A549 treated with GW870086 at 1 μM for 4 hours (cell line): ENCODE results near the gene SYVN1. TPM values are rescaled to one million over a fixed set of nuclear protein-coding genes. Genes with fewer than 3 reads are reported as not detected.

ENCODE experiments used
- total RNA-seq: library from RNA; stranded (reverse); fragments of 200-300 nt; extraction: Qiagen RNA extraction; gene quantifications from 5 replicates; pipeline ENCODE4 v1.2.3, GENCODE V29; 2022; ENCODE audit warnings: low read depth

Gene SYVN1
- total RNA-seq: 30.3 to 41.2 TPM (median 40.5 TPM) in 5 replicates

DNA sequence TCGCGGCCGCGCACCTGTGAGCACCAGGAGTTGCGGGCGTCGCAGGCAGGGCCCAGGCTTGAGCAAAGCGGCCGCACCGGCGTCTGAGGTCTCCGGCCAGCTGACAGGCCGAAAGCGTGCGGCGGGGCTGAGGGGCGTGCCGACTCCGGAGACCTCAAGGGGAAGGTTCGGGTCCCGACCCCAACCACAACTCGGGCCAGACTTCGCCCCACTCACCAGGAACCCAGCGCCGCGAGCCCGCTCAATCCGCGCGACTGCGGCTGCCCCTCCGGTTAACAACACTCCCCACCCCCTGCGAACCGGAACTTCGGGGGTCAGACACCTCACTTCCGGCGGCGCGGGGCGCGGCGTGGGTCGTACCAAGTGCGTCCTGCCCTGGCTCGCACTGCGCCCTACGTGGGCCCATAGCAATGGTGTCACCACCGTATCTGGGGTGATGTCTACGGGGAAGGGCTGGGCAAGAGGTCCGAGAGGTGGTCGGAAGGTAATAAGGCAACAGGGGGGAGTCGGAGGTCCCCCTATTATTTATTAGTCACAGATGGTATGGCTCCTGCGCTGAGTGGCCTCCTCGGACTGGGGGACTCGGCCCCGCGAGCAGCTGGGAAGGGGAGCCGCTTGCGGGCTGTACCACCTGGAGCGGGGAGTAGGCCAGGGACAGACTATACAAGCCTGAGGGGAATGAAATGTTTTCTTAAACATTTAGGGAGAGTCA, at the start of gene SYVN1:
Gene SYVN1, minus strand, starts transcription at position 280 of the 712 bp plus-strand sequence. CDS start 918 bp downstream, outside the sequence.

GRCh38 chr11:65181569-65182257, 47.4 kb upstream of the SYVN1 start, which contains the start of gene CAPN1:
TSS of gene CAPN1 (plus strand) at chr11:65181928. CDS start at chr11:65182702, 774 bp downstream.

GRCh38 chr11:65170058-65170534, 35.8 kb upstream of the SYVN1 start, which contains the start of gene SPDYC:
TSS of gene SPDYC (plus strand) at chr11:65170233. CDS start at chr11:65171358, 1,125 bp downstream.

GRCh38 chr11:65121865-65122696, 12.2 kb downstream of the SYVN1 start, which contains the start of the genes FAU and MRPL49:
TSS of gene FAU (minus strand) at chr11:65122134. CDS start at chr11:65121813, 321 bp downstream.
TSS of gene MRPL49 (plus strand) at chr11:65122321. CDS start at chr11:65122347, 26 bp downstream.

DNA sequence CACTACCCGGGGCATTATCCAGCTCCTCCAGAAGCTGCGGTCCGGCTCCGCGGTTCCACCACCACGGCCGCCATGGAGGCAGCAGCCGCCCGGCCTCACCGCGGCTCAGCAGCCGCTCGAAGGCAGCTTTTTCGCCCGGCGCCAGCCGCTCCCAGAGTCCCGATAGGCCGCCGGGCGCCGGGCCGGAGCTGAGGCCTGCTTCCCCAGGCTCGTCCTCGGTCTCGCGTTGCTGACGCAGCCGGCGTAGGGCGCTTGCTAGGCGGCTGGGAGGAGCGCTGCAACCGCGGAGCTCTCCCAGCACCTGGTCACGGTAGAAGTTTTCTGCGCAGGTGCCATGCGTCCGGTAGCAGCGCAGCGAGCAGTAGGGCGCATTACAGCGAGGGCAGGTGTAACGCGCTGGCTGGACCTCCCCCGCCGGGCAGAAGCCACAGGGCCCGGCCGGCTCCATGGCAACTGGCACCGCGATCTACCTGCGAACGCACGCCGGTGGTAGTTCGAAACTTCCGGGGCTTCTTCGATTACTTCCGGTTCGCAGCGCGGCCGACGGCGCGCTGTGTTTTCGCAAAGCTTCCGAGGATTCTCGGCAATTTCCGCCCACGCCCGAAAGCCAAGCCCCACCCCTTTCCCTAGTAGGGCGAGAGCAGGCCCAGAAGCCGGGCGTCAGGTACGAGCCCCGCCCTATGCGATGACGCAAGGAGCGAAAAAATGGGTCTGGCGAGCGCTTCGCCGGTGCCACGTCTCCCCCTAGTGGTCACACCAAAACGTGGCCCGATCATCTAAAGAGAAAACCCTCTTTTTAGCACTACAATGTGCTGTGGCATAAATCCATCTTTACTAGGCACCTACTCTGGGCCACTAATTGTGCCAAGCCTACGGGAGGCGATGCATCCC, 16.9 kb downstream of the SYVN1 start, which contains the start of gene ZNHIT2:
Gene ZNHIT2, minus strand, starts transcription at position 496 of the 891 bp plus-strand sequence. Its CDS starts 48 bp downstream, at position 448.

DNA sequence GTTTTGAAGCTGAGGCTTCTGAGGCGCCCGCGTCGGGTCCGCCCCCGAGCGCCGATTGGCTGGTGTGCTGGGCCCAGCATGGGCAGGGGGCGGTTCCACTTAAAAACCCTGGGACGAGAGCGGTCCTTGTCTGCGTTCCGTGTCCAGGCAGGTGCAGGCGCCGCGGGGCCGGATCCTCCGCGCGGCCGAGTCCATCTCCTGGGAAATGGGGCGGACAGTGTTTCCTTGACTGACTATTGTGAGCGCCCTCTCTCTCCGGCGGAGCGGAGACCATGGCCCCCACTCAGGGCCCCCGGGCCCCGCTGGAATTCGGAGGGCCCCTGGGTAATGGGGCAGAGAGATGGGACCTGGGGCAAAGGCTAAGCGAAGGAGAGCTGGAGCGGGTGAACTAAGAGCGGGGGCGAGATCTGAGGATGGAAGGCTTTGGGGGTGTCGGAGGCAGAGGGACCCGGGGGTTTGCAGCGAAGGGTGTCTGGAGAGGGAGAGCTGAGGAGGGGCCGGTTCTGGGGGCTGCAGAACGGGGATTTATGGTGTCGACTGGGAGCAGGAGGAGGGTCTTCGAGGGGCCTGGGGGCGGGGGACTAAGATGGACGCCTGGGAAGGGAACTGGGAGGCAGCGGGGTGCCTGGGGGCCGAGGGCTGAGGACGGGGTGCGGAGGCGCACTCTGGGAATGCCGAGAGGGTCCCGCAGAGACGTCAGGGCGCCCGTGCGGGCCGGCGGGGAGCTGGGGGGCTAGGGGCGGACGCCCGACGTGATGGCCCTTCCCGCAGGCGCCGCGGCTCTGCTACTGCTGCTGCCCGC, 22.4 kb downstream of the SYVN1 start, which contains the start of gene TM7SF2:
Gene TM7SF2, plus strand, starts transcription at position 129 of the 802 bp plus-strand sequence. Its CDS starts 144 bp downstream, at position 273.

DNA sequence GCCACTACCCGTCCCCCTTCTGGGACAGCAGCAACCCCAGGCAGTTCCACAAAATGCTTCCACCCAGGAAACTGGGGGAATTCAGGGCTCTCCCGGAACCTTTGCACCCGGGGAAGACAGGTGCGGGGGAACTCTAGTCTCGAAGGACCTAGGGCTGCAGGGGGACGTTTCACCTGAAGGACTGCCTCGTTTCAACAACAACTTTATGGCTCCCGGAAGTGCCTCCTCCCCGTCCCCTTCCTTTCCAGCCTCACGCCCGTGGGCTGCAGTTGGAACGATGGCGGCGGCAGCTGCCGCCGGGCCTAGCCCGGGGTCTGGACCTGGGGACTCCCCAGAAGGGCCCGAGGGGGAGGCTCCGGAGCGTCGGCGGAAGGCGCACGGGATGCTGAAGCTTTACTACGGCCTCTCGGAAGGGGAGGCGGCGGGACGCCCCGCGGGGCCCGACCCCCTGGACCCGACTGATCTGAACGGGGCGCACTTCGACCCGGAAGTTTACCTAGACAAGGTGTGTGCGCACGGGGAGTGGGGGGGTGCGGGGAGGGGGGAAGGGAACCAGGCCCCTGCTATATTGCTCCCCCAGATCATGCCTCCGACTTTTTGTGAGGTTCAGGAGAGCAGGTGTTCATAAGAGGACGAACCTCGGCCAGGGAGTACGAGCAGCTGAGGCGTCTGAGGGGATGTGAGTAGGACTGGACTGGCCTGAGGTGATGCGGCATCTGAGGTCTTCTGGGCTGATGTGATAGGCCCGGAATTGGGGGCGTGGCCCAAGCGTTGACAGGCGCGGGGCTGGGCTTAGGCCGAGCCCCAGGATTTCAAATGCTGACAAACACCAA, 38.1 kb downstream of the SYVN1 start, which contains the start of gene VPS51:
Gene VPS51, plus strand, starts transcription at position 241 of the 833 bp plus-strand sequence. Its CDS starts 37 bp downstream, at position 278.

DNA sequence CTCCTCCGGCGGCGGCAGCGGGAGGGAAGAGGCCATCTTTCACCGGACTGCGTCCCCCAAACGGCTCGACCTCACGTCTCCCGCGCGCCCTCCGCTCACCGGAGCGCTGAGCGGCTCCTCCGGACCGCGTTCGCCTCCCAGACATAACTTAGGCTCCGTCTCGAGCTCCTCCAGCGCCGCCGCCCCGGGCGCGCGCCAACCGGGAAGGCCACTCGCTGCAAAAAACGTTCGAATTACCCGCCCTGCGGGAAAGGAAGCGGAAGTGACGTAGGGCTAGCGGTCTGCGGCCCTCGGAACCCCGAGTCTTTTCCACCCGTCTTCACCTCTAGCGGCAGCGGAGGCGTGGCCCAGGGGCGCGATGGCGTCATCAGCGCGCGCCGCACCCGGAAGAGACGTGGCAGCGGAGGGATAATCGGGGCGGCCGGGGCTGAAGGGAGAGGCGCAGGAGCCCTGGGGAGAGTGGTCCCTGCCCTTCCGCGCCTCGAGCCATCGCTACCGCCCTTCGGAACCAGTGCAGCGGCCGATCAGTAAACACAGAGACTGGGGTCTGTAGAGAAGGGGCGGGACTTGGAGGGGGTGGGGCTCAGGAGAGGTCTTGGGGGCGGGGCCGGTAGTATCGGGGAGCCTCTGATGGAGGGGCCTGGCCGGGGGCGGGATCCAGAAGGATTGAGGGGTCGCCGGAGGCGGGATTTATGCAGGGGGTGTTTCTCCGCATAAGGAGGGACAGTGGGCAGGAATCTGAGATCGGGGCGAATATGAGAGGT, 50.3 kb downstream of the SYVN1 start, which contains the start of the genes CDCA5 and ZFPL1:
Gene CDCA5, minus strand, starts transcription at position 207 of the 764 bp plus-strand sequence. Its CDS starts 62 bp downstream, at position 145.
Gene ZFPL1, plus strand, starts transcription at position 389 of the 764 bp plus-strand sequence. CDS start 477 bp downstream, outside the sequence.

Other genes with a start within 250 kb of the SYVN1 start
- 12.9 to 22.4 TPM (median 20.8 TPM) in 5 replicates for gene ATG2A, start 217.3 kb downstream of the SYVN1 start, total RNA-seq
- 3.6 to 6.2 TPM (median 4.2 TPM) in 5 replicates for gene PPP2R5B, start 209.8 kb downstream of the SYVN1 start, total RNA-seq
- not detected in 5 replicates for gene GPHA2, start 198.6 kb downstream of the SYVN1 start, total RNA-seq
- not detected in 5 replicates for gene MAJIN, start 162.4 kb downstream of the SYVN1 start, total RNA-seq
- gene BATF2, start 137.5 kb downstream of the SYVN1 start, total RNA-seq: 0.61 to 1.3 TPM (median 0.67 TPM) in 5 replicates
- 157 to 200 TPM (median 182 TPM) in 5 replicates for gene ARL2, start 120.4 kb downstream of the SYVN1 start, total RNA-seq
- 20.2 to 23.7 TPM (median 21.5 TPM) in 5 replicates for gene SNX15, start 107.1 kb downstream of the SYVN1 start, total RNA-seq
- 33.6 to 55.1 TPM (median 50.9 TPM) in 5 replicates for gene SAC3D1, start 93.3 kb downstream of the SYVN1 start, total RNA-seq
- gene NAALADL1, start 76.0 kb downstream of the SYVN1 start, total RNA-seq: not detected in 5 replicates
- gene CDCA5, start 50.5 kb downstream of the SYVN1 start, total RNA-seq: 56.3 to 73.2 TPM (median 69.6 TPM) in 5 replicates
- 30.8 to 34.6 TPM (median 33.1 TPM) in 5 replicates for gene ZFPL1, start 50.3 kb downstream of the SYVN1 start, total RNA-seq
- gene VPS51, start 38.3 kb downstream of the SYVN1 start, total RNA-seq: 50.2 to 54.5 TPM (median 53.0 TPM) in 5 replicates
- 5.3 to 6.8 TPM (median 5.5 TPM) in 5 replicates for gene TM7SF2, start 22.6 kb downstream of the SYVN1 start, total RNA-seq
- gene ZNHIT2, start 16.8 kb downstream of the SYVN1 start, total RNA-seq: 14.6 to 23.2 TPM (median 21.6 TPM) in 5 replicates
- gene FAU, start 12.4 kb downstream of the SYVN1 start, total RNA-seq: 887 to 1,065 TPM (median 962 TPM) in 5 replicates
- gene MRPL49, start 12.2 kb downstream of the SYVN1 start, total RNA-seq: 68.9 to 78.3 TPM (median 73.3 TPM) in 5 replicates
- gene SPDYC, start 35.7 kb upstream of the SYVN1 start, total RNA-seq: not detected in 5 replicates
- gene CAPN1, start 47.4 kb upstream of the SYVN1 start, total RNA-seq: 94.0 to 119 TPM (median 113 TPM) in 5 replicates
- gene POLA2, start 127.4 kb upstream of the SYVN1 start, total RNA-seq: 11.8 to 20.5 TPM (median 13.7 TPM) in 5 replicates
- 17.3 to 23.6 TPM (median 20.1 TPM) in 5 replicates for gene CDC42EP2, start 180.3 kb upstream of the SYVN1 start, total RNA-seq
- gene DPF2, start 199.3 kb upstream of the SYVN1 start, total RNA-seq: 37.7 to 44.3 TPM (median 39.7 TPM) in 5 replicates
- 0.40 to 0.94 TPM (median 0.87 TPM) in 5 replicates for gene TIGD3, start 220.2 kb upstream of the SYVN1 start, total RNA-seq
- 11.7 to 16.3 TPM (median 15.2 TPM) in 5 replicates for gene SLC25A45, start 248.1 kb upstream of the SYVN1 start, total RNA-seq